ENCODE data around the gene ZMYND19. TPM values are rescaled to one million over a fixed set of nuclear protein-coding genes. Genes with fewer than 3 reads are reported as not detected.
"Not testable (repeated sequence)": the region's sequence is repeated elsewhere in the genome, so short reads cannot be mapped to it uniquely, and the experiment has no call there.

ZMYND19 gene
- total and polyA plus RNA-seq, 9 donors: 18.5 to 22.8 (median 19.2) TPM

GRCh38 chr9:137606005-137606621, 15.8 kb upstream of the ZMYND19 start:
- Histone ChIP-seq H3K27me3 (ENCODE audit: control insufficient read depth, insufficient read depth, low read length) (peaks cover 8% of the 10 kb centered on the region), H3K9me3 (replicated peaks; ENCODE audit: control insufficient read depth, low read depth, low read length) (no peaks in the 10 kb centered on the region), H3K4me1 (ENCODE audit: control insufficient read depth, insufficient read depth, low read length) (peaks cover 33% of the 10 kb centered on the region), H3K4me3 (ENCODE audit: low read length) (peak overlapping the region; percentile 45), H3K36me3 (ENCODE audit: control insufficient read depth, insufficient read depth, low read length) (peaks cover 6% of the 10 kb centered on the region), H3K27ac (ENCODE audit: low read length) (peak overlapping the region; percentile 75)
- peak; percentile 54 for DNase-seq
- 6% methylated on average over 49 of the region's 57 CpGs for WGBS (ENCODE audit: insufficient coverage)

GRCh38 chr9:137605121-137606004, 15.1 kb upstream of the ZMYND19 start, which contains the start of gene ARRDC1:
Gene ARRDC1, plus strand, starts transcription at chr9:137605686. Its CDS starts 32 bp downstream, at chr9:137605718.
- Histone ChIP-seq H3K27me3 (ENCODE audit: control insufficient read depth, insufficient read depth, low read length) (peaks cover 8% of the 10 kb centered on the region), H3K27ac (ENCODE audit: low read length) (peak within 1 kb of the TSS; percentile 75), H3K4me1 (ENCODE audit: control insufficient read depth, insufficient read depth, low read length) (peaks cover 30% of the 10 kb centered on the region), H3K9me3 (replicated peaks; ENCODE audit: control insufficient read depth, low read depth, low read length) (no peaks in the 10 kb centered on the region), H3K4me3 (ENCODE audit: low read length) (peak within 1 kb of the TSS; percentile 45), H3K36me3 (ENCODE audit: control insufficient read depth, insufficient read depth, low read length) (peaks cover 6% of the 10 kb centered on the region)
- WGBS (ENCODE audit: insufficient coverage): under 1% methylated on average over 77 of the region's 111 CpGs
- peak; percentile 94 for DNase-seq

GRCh38 chr9:137604345-137605086, 14.2 kb upstream of the ZMYND19 start:
- no peaks in the 10 kb centered on the region for H3K9me3 ChIP-seq (replicated peaks; ENCODE audit: control insufficient read depth, low read depth, low read length)
- H3K4me3 ChIP-seq (ENCODE audit: low read length): peak overlapping the region; percentile 41
- peaks cover 8% of the 10 kb centered on the region for H3K27me3 ChIP-seq (ENCODE audit: control insufficient read depth, insufficient read depth, low read length)
- WGBS (ENCODE audit: insufficient coverage): 11% methylated on average over 23 of the region's 49 CpGs
- DNase-seq: peak; percentile 50
- peaks cover 30% of the 10 kb centered on the region for H3K4me1 ChIP-seq (ENCODE audit: control insufficient read depth, insufficient read depth, low read length)
- no peak overlapping the region for H3K27ac ChIP-seq (ENCODE audit: low read length)
- peaks cover 6% of the 10 kb centered on the region for H3K36me3 ChIP-seq (ENCODE audit: control insufficient read depth, insufficient read depth, low read length)

- Histone ChIP-seq H3K36me3 (ENCODE audit: control insufficient read depth, insufficient read depth, low read length) (peaks cover 5% of the 10 kb centered on the region), H3K9me3 (replicated peaks; ENCODE audit: control insufficient read depth, low read depth, low read length) (no peaks in the 10 kb centered on the region), H3K4me1 (ENCODE audit: control insufficient read depth, insufficient read depth, low read length) (peaks cover 30% of the 10 kb centered on the region), H3K27ac (ENCODE audit: low read length) (no peak overlapping the region), H3K4me3 (ENCODE audit: low read length) (no peak overlapping the region), H3K27me3 (ENCODE audit: control insufficient read depth, insufficient read depth, low read length) (peaks cover 8% of the 10 kb centered on the region)
- DNase-seq: no peak
- 74% methylated on average over 13 of the region's 13 CpGs for WGBS (ENCODE audit: insufficient coverage)
Measured at GRCh38 chr9:137603879-137604278, 13.6 kb upstream of the ZMYND19 start.

GRCh38 chr9:137602661-137603060, 12.3 kb upstream of the ZMYND19 start:
- WGBS (ENCODE audit: insufficient coverage): 0% methylated on average over 2 of the region's 3 CpGs
- Histone ChIP-seq H3K27me3 (ENCODE audit: control insufficient read depth, insufficient read depth, low read length) (peaks cover 8% of the 10 kb centered on the region), H3K27ac (ENCODE audit: low read length) (no peak overlapping the region), H3K9me3 (replicated peaks; ENCODE audit: control insufficient read depth, low read depth, low read length) (no peaks in the 10 kb centered on the region), H3K4me1 (ENCODE audit: control insufficient read depth, insufficient read depth, low read length) (peaks cover 18% of the 10 kb centered on the region), H3K4me3 (ENCODE audit: low read length) (no peak overlapping the region), H3K36me3 (ENCODE audit: control insufficient read depth, insufficient read depth, low read length) (no peaks in the 10 kb centered on the region)
- DNase-seq: no peak

GRCh38 chr9:137598943-137599342, 8.6 kb upstream of the ZMYND19 start:
- 68% methylated on average over 6 of the region's 8 CpGs for WGBS (ENCODE audit: insufficient coverage)
- H3K9me3 ChIP-seq (replicated peaks; ENCODE audit: control insufficient read depth, low read depth, low read length): no peaks in the 10 kb centered on the region
- H3K36me3 ChIP-seq (ENCODE audit: control insufficient read depth, insufficient read depth, low read length): no peaks in the 10 kb centered on the region
- H3K4me3 ChIP-seq (ENCODE audit: low read length): no peak overlapping the region
- no peak for DNase-seq
- peaks cover 7% of the 10 kb centered on the region for H3K27me3 ChIP-seq (ENCODE audit: control insufficient read depth, insufficient read depth, low read length)
- H3K27ac ChIP-seq (ENCODE audit: low read length): no peak overlapping the region
- H3K4me1 ChIP-seq (ENCODE audit: control insufficient read depth, insufficient read depth, low read length): no peaks in the 10 kb centered on the region

GRCh38 chr9:137596577-137596976, 6.3 kb upstream of the ZMYND19 start:
- not testable (repeated sequence) for DNase-seq; H3K4me3 ChIP-seq (ENCODE audit: low read length); H3K4me1 ChIP-seq (ENCODE audit: control insufficient read depth, insufficient read depth, low read length); H3K9me3 ChIP-seq (replicated peaks; ENCODE audit: control insufficient read depth, low read depth, low read length); H3K36me3 ChIP-seq (ENCODE audit: control insufficient read depth, insufficient read depth, low read length); H3K27ac ChIP-seq (ENCODE audit: low read length); H3K27me3 ChIP-seq (ENCODE audit: control insufficient read depth, insufficient read depth, low read length)
- no CpG with 5 or more reads among the region's 7 CpGs for WGBS (ENCODE audit: insufficient coverage)

GRCh38 chr9:137593176-137593575, 2.9 kb upstream of the ZMYND19 start:
- H3K4me3 ChIP-seq (ENCODE audit: low read length): no peak overlapping the region
- no peak overlapping the region for H3K27ac ChIP-seq (ENCODE audit: low read length)
- peaks cover 16% of the 10 kb centered on the region for H3K4me1 ChIP-seq (ENCODE audit: control insufficient read depth, insufficient read depth, low read length)
- no peaks in the 10 kb centered on the region for H3K9me3 ChIP-seq (replicated peaks; ENCODE audit: control insufficient read depth, low read depth, low read length)
- 79% methylated on average over 10 of the region's 12 CpGs for WGBS (ENCODE audit: insufficient coverage)
- peaks cover 6% of the 10 kb centered on the region for H3K36me3 ChIP-seq (ENCODE audit: control insufficient read depth, insufficient read depth, low read length)
- DNase-seq: no peak
- H3K27me3 ChIP-seq (ENCODE audit: control insufficient read depth, insufficient read depth, low read length): no peaks in the 10 kb centered on the region

GRCh38 chr9:137592767-137593166, 2.5 kb upstream of the ZMYND19 start:
- 89% methylated on average over 4 of the region's 7 CpGs for WGBS (ENCODE audit: insufficient coverage)
- DNase-seq: no peak
- no peak overlapping the region for H3K27ac ChIP-seq (ENCODE audit: low read length)
- H3K27me3 ChIP-seq (ENCODE audit: control insufficient read depth, insufficient read depth, low read length): no peaks in the 10 kb centered on the region
- H3K36me3 ChIP-seq (ENCODE audit: control insufficient read depth, insufficient read depth, low read length): peaks cover 10% of the 10 kb centered on the region
- H3K4me3 ChIP-seq (ENCODE audit: low read length): no peak overlapping the region
- no peaks in the 10 kb centered on the region for H3K9me3 ChIP-seq (replicated peaks; ENCODE audit: control insufficient read depth, low read depth, low read length)
- H3K4me1 ChIP-seq (ENCODE audit: control insufficient read depth, insufficient read depth, low read length): peaks cover 16% of the 10 kb centered on the region

- H3K36me3 ChIP-seq (ENCODE audit: control insufficient read depth, insufficient read depth, low read length): peaks cover 33% of the 10 kb centered on the region
- DNase-seq: no peak
- WGBS (ENCODE audit: insufficient coverage): under 1% methylated on average over 61 of the region's 61 CpGs
- H3K27ac ChIP-seq (ENCODE audit: low read length): no peak overlapping the region
- no peaks in the 10 kb centered on the region for H3K9me3 ChIP-seq (replicated peaks; ENCODE audit: control insufficient read depth, low read depth, low read length)
- H3K4me1 ChIP-seq (ENCODE audit: control insufficient read depth, insufficient read depth, low read length): peaks cover 16% of the 10 kb centered on the region
- H3K4me3 ChIP-seq (ENCODE audit: low read length): peak overlapping the region; percentile 25
- no peaks in the 10 kb centered on the region for H3K27me3 ChIP-seq (ENCODE audit: control insufficient read depth, insufficient read depth, low read length)
Measured at GRCh38 chr9:137590123-137590468, 216 bp downstream of the ZMYND19 start.
